ENCODE results near the gene RNF145. TPM values are rescaled to one million over a fixed set of nuclear protein-coding genes. Genes with fewer than 3 reads are reported as not detected.
A peak's percentile ranks its signal among the peaks of the same experiment; 100 is the strongest.

The RNF145 gene
- total and polyA plus RNA-seq, 2 of the 13 experiments (the other 11 are each of a cell fraction or from before 2014, with no cell fraction given), result 24.6 TPM

DNA sequence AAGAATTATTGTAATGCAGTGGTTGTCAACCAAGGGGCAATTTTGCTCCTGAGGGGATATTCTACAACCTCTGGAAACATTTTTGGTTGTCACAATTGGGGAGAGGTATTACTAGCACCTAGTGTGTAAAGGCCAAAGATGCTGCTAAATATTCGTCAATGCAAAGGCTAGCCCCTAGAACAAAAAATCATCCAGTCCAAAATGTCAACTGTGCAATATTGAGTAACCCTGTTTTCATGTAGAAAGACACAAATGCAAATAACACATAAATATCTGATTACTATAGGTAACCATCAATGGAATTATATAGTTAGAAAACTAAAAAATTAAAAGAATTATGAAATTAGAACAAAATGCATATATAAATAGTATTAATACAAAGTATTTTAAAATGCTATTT is 26.1 kb downstream of the RNF145 start:
- Histone ChIP-seq H3K79me2 (ENCODE audit: insufficient read depth, low read length) (peaks cover 11% of the 10 kb centered on the region), H3K4me1 (ENCODE audit: insufficient read depth, low read length) (peaks cover 51% of the 10 kb centered on the region), H3K36me3 (replicated peaks in 1 of 2; ENCODE audit: control insufficient read depth in 1 of 2, insufficient read depth in 2 of 2, low read length in 2 of 2) (peaks cover 0 to 28% of the 10 kb centered on the region in 2 experiments; a peak in 2 of 5 replicates), H3K4me2 (ENCODE audit: low read depth, low read length) (peak overlapping the region; percentile 46), H4K20me1 (ENCODE audit: insufficient read depth, low read length) (peaks cover 8% of the 10 kb centered on the region; the same call in 1 of the 2 replicates), H3K27me3 (ENCODE audit: control insufficient read depth in 1 of 2, insufficient read depth in 2 of 2, low read length in 2 of 2) (no peaks in the 10 kb centered on the region), H3K4me3 (replicated peaks in 1 of 3; ENCODE audit: insufficient read depth in 1 of 3, low read depth in 2 of 3, low read length in 3 of 3) (no peak overlapping the region), H3K9ac (ENCODE audit: insufficient read depth, low read depth, low read length) (no peak overlapping the region), H2AFZ (ENCODE audit: low read length) (no peak overlapping the region), H3K9me3 (ENCODE audit: low read length) (no peaks in the 10 kb centered on the region), H3K27ac (ENCODE audit: extremely low read length, insufficient read depth, low read length) (peak overlapping the region; percentile 58)
- in situ Hi-C loops (cut with HindIII; ENCODE audit: extremely low pct_ligation_motif_present, low pct_unique_long_range_greater_than_20kb), result no loop called here
- ATAC-seq (peak; percentile 33; the same call in 1 of the 3 replicates), FAIRE-seq (no peak), DNase-seq (ENCODE audit: low spot score) (no peak)
- intact Hi-C loops (cut with micrococcal nuclease; ENCODE audit: unreplicated experiment), result loop anchor here (2.0 kb wide), 1 partner anchor 26 kb away; the partner anchor contains the start of gene RNF145
- no peak for TF ChIP-seq AGO2 (optimal IDR thresholded peaks at IDR 0.05; ENCODE audit: low read depth, low read length)
- no peak for TF ChIP-seq ZZZ3 (CRISPR knock-in tag; IDR thresholded peaks at IDR 0.05; ENCODE audit: borderline replicate concordance)
- TF ChIP-seq MAFF (IDR thresholded peaks at IDR 0.05; ENCODE audit: low read depth, low read length), result peak; percentile 44
- TF ChIP-seq MAFK (conservative IDR thresholded peaks at IDR 0.05 in 1 of 2, IDR thresholded peaks at IDR 0.05 in 1 of 2; ENCODE audit: low read length in 2 of 2), result peak; percentile 57 to 58
- CTCF ChIA-PET (ENCODE audit: low intra/inter-chr PET ratio, low total read pairs), result no interaction called here
- 0% methylated on average over 1 of the region's 1 CpG for WGBS (ENCODE audit: low lambda C conversion rate)
- POLR2A ChIA-PET, result no interaction called here
- BruUV-seq (replicated peaks), result no TSS peak

DNA sequence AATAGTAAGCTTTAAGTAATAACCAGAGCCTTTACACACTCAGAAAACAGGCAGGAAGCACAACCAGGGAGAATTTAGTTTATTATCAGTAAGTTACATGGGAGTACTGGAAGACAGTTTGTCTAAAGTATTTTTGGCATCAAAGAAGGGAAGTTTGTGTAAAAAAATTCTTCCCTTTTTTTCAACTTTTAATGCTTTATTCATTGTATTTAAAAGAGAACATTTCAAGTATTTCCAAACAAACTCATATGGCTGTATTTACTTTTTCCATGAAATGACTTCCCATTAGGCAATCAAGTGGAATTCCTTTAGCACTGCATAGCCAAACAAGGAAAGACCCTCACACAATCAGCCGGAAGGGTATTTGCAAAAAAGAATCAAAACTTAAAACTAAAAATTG is 26.7 kb downstream of the RNF145 start:
- ChIA-PET CTCF (ENCODE audit: low intra/inter-chr PET ratio, low total read pairs) (no interaction called here), POLR2A (no interaction called here)
- in situ Hi-C loops (cut with HindIII; ENCODE audit: extremely low pct_ligation_motif_present, low pct_unique_long_range_greater_than_20kb), result no loop called here
- no peak overlapping the region for H2AFZ ChIP-seq (ENCODE audit: low read length)
- H3K4me3 ChIP-seq (replicated peaks in 1 of 3; ENCODE audit: insufficient read depth in 1 of 3, low read depth in 2 of 3, low read length in 3 of 3), result no peak overlapping the region; a peak in 1 of 6 replicates
- no peaks in the 10 kb centered on the region for H3K9me3 ChIP-seq (ENCODE audit: low read length)
- peak; percentile 83 for DNase-seq (ENCODE audit: low spot score)
- H3K4me1 ChIP-seq (ENCODE audit: insufficient read depth, low read length), result peaks cover 51% of the 10 kb centered on the region
- peaks cover 0 to 27% of the 10 kb centered on the region in 2 experiments; a peak in 2 of 5 replicates for H3K36me3 ChIP-seq (replicated peaks in 1 of 2; ENCODE audit: control insufficient read depth in 1 of 2, insufficient read depth in 2 of 2, low read length in 2 of 2)
- WGBS (ENCODE audit: low lambda C conversion rate), result 28% methylated on average over 1 of the region's 1 CpG
- H3K4me2 ChIP-seq (ENCODE audit: low read depth, low read length), result peak overlapping the region; percentile 41
- H4K20me1 ChIP-seq (ENCODE audit: insufficient read depth, low read length), result peaks cover 8% of the 10 kb centered on the region; the same call in 1 of the 2 replicates
- ATAC-seq, result peak; percentile 73
- peaks cover 9% of the 10 kb centered on the region for H3K79me2 ChIP-seq (ENCODE audit: insufficient read depth, low read length)
- BruUV-seq (replicated peaks), result no TSS peak
- H3K27me3 ChIP-seq (ENCODE audit: control insufficient read depth in 1 of 2, insufficient read depth in 2 of 2, low read length in 2 of 2), result no peaks in the 10 kb centered on the region
- peak overlapping the region; percentile 58 for H3K27ac ChIP-seq (ENCODE audit: extremely low read length, insufficient read depth, low read length)
- no peak for FAIRE-seq
- intact Hi-C loops (cut with micrococcal nuclease; ENCODE audit: unreplicated experiment), result loop anchor here (2.0 kb wide), 1 partner anchor 26 kb away; the partner anchor contains the start of gene RNF145
- no peak overlapping the region for H3K9ac ChIP-seq (ENCODE audit: insufficient read depth, low read depth, low read length)
- TF ChIP-seq ATRX (CRISPR knock-in tag; IDR thresholded peaks at IDR 0.05; ENCODE audit: borderline replicate concordance) (no peak), ZNF350 (CRISPR knock-in tag; IDR thresholded peaks at IDR 0.05; ENCODE audit: borderline replicate concordance, low read depth) (no peak), PRPF4 (IDR thresholded peaks at IDR 0.05; ENCODE audit: low read depth, low read length, poor library complexity, severe bottlenecking) (no peak), CCDC6 (CRISPR knock-in tag; IDR thresholded peaks at IDR 0.05) (no peak), ZSCAN31 (CRISPR knock-in tag; IDR thresholded peaks at IDR 0.05; ENCODE audit: low read depth) (no peak), NR2F1 (CRISPR knock-in tag; IDR thresholded peaks at IDR 0.05) (no peak)
- TF ChIP-seq, protein P1, sequence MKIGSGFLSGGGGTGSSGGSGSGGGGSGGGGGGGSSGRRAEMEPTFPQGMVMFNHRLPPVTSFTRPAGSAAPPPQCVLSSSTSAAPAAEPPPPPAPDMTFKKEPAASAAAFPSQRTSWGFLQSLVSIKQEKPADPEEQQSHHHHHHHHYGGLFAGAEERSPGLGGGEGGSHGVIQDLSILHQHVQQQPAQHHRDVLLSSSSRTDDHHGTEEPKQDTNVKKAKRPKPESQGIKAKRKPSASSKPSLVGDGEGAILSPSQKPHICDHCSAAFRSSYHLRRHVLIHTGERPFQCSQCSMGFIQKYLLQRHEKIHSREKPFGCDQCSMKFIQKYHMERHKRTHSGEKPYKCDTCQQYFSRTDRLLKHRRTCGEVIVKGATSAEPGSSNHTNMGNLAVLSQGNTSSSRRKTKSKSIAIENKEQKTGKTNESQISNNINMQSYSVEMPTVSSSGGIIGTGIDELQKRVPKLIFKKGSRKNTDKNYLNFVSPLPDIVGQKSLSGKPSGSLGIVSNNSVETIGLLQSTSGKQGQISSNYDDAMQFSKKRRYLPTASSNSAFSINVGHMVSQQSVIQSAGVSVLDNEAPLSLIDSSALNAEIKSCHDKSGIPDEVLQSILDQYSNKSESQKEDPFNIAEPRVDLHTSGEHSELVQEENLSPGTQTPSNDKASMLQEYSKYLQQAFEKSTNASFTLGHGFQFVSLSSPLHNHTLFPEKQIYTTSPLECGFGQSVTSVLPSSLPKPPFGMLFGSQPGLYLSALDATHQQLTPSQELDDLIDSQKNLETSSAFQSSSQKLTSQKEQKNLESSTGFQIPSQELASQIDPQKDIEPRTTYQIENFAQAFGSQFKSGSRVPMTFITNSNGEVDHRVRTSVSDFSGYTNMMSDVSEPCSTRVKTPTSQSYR (CRISPR knock-in tag; IDR thresholded peaks at IDR 0.05; ENCODE audit: borderline replicate concordance), result no peak
- TF ChIP-seq, protein P2, sequence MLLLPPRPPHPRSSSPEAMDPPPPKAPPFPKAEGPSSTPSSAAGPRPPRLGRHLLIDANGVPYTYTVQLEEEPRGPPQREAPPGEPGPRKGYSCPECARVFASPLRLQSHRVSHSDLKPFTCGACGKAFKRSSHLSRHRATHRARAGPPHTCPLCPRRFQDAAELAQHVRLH (CRISPR knock-in tag; IDR thresholded peaks at IDR 0.05; ENCODE audit: borderline replicate concordance, low read depth), result no peak
- TF ChIP-seq, protein P3, sequence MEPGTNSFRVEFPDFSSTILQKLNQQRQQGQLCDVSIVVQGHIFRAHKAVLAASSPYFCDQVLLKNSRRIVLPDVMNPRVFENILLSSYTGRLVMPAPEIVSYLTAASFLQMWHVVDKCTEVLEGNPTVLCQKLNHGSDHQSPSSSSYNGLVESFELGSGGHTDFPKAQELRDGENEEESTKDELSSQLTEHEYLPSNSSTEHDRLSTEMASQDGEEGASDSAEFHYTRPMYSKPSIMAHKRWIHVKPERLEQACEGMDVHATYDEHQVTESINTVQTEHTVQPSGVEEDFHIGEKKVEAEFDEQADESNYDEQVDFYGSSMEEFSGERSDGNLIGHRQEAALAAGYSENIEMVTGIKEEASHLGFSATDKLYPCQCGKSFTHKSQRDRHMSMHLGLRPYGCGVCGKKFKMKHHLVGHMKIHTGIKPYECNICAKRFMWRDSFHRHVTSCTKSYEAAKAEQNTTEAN (CRISPR knock-in tag; conservative IDR thresholded peaks at IDR 0.05), result peak; percentile 55; the same call in 1 of the 2 replicates

Measured in HepG2 (cell line).